Measurements from ENCODE around the gene RNF152.

RNF152 gene

DNA sequence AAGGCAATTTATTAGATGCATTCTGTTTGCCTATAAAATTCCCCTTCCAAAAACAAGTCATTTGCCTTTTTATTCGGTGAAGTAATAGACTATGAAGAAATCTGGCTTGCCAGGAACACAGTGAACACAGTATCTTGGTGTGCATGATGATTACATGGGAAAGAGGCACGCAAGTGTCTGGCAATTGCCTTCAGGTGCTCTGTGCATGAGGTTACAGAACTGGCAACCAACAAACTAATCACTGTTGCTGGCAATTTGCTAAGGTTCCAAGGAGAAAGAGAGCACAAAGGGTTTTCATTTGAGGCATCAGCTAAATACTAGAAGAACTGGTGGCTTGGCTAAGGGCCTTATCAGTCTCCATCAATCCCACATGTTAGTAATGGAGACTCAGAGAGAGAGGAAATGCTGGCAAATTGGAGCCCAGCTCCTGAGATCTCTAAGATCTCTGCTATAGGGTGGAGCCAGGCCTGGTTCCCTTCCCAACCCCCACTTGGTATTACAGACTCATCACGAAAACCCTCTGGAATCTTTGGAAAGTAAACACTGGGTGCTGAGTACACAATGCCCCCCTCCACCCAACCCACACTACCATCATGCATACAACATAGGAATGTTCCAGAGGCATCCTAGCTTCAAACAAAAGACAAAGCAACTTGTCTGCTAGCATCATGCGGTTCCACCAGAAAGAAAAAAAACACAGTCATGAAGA lies 10.4 kb downstream of the RNF152 start:
- TF ChIP-seq, protein P1, sequence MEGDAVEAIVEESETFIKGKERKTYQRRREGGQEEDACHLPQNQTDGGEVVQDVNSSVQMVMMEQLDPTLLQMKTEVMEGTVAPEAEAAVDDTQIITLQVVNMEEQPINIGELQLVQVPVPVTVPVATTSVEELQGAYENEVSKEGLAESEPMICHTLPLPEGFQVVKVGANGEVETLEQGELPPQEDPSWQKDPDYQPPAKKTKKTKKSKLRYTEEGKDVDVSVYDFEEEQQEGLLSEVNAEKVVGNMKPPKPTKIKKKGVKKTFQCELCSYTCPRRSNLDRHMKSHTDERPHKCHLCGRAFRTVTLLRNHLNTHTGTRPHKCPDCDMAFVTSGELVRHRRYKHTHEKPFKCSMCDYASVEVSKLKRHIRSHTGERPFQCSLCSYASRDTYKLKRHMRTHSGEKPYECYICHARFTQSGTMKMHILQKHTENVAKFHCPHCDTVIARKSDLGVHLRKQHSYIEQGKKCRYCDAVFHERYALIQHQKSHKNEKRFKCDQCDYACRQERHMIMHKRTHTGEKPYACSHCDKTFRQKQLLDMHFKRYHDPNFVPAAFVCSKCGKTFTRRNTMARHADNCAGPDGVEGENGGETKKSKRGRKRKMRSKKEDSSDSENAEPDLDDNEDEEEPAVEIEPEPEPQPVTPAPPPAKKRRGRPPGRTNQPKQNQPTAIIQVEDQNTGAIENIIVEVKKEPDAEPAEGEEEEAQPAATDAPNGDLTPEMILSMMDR (IDR thresholded peaks at IDR 0.05; ENCODE audit: low read depth, low read length, missing control alignments): no peak
- in situ Hi-C loops (cut with HindIII; ENCODE audit: low sequenced_read_pairs): no loop called here
- no peak for DNase-seq (ENCODE audit: low read depth)
- H3K4me3 ChIP-seq (ENCODE audit: low read depth, low read length): no peak overlapping the region

GRCh38 chr18:61876899-61877298 lies 15.9 kb downstream of the RNF152 start:
- TF ChIP-seq, protein P1 (IDR thresholded peaks at IDR 0.05; ENCODE audit: low read depth, low read length, missing control alignments): no peak
- no peak overlapping the region for H3K4me3 ChIP-seq (ENCODE audit: low read depth, low read length)
- no peak for DNase-seq (ENCODE audit: low read depth)
- in situ Hi-C loops (cut with HindIII; ENCODE audit: low sequenced_read_pairs): no loop called here

- H3K4me3 ChIP-seq (ENCODE audit: low read depth, low read length): no peak overlapping the region
- no peak for DNase-seq (ENCODE audit: low read depth)
- TF ChIP-seq, protein P1 (IDR thresholded peaks at IDR 0.05; ENCODE audit: low read depth, low read length, missing control alignments): no peak
- in situ Hi-C loops (cut with HindIII; ENCODE audit: low sequenced_read_pairs): no loop called here
Measured at GRCh38 chr18:61870151-61870550, 22.7 kb downstream of the RNF152 start.

DNA sequence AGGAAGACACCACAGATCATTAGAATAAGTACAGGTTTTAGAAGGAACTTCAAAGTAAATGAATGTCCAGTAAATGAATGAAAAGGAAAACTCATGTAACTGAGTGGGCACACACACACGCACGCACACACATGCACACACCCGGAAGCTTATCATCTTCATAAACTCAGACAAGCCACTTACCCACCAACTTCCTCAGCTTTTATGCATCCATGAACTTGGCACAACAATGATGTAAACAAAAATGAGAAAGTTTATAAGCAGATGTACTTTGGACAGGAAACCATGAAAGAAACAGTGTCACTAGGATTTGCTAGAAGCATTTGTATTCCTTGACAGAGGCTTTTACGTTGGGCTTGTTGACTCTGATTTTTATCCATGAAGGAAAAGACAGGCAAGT lies 23.2 kb downstream of the RNF152 start:
- TF ChIP-seq, protein P1 (IDR thresholded peaks at IDR 0.05; ENCODE audit: low read depth, low read length, missing control alignments): no peak
- H3K4me3 ChIP-seq (ENCODE audit: low read depth, low read length): no peak overlapping the region
- no peak for DNase-seq (ENCODE audit: low read depth)
- in situ Hi-C loops (cut with HindIII; ENCODE audit: low sequenced_read_pairs): no loop called here

DNA sequence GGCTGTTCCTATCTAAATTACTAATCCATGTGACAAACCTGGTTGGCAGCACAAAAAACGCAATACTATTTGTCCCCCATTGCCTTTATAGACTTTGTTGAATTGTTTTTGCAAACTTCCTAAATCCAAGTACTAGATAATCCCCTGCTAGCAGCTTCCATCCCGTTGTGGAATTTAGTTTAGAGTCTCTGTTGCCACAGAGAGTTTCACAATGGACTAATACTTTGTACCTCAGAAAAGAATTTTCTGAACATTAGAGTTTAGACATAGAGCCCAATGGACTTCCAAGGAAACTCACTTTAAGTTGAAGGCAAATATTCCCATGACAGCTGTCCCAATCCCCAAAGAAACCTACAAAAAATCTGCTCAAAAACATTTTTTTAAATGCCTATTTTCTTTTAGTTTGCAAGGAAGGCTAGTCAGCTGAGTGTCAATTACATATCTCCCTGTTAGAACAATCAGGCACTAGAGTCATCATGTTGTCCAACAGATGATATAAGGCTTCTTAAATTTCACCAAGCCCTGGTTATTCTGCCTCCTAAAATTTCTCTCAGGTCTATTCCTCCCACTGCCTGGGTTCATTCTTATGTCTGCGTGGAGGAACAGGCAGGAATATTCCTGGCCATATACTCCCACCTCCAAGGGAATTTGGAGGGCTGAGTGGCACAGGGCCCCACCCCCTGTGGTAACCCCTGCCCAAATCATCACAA lies 27.2 kb downstream of the RNF152 start:
- in situ Hi-C loops (cut with HindIII; ENCODE audit: low sequenced_read_pairs): no loop called here
- no peak overlapping the region for H3K4me3 ChIP-seq (ENCODE audit: low read depth, low read length)
- DNase-seq (ENCODE audit: low read depth): no peak
- TF ChIP-seq, protein P1 (IDR thresholded peaks at IDR 0.05; ENCODE audit: low read depth, low read length, missing control alignments): no peak

DNA sequence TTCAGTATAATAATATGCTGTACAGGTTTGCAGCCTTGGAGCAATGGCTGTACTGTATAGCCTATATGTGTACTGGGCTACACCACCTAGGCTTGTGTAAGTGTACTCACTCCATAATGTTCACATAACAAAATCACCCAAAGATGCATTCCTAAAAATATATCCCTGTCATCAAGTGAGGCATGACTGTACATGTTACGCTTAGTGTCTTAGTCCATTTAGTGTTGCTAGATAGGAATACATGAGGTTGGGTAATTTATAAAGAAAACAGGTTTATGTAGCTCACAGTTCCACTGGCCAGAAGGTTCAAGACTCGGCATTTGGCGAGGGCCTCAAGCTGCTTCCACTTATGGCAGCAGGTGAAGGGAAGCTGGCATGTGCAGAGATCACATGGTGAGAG lies 31.4 kb downstream of the RNF152 start:
- TF ChIP-seq, protein P1 (IDR thresholded peaks at IDR 0.05; ENCODE audit: low read depth, low read length, missing control alignments): no peak
- in situ Hi-C loops (cut with HindIII; ENCODE audit: low sequenced_read_pairs): no loop called here
- no peak overlapping the region for H3K4me3 ChIP-seq (ENCODE audit: low read depth, low read length)
- DNase-seq (ENCODE audit: low read depth): no peak
